ENCODE data around the gene FATE1.

Gene FATE1

GRCh38 chrX:151742311-151742710 is 26.5 kb downstream of the FATE1 start:
- DNase-seq (ENCODE audit: low read depth in 1 of 2, low spot score in 1 of 2), result no peak

GRCh38 chrX:151743651-151744470 is 28.0 kb downstream of the FATE1 start:
- no peak for DNase-seq (ENCODE audit: low read depth in 1 of 2, low spot score in 1 of 2)

GRCh38 chrX:151745651-151746050 is 29.8 kb downstream of the FATE1 start:
- no peak for DNase-seq (ENCODE audit: low read depth in 1 of 2, low spot score in 1 of 2)

GRCh38 chrX:151746502-151746901 is 30.7 kb downstream of the FATE1 start:
- DNase-seq (ENCODE audit: low read depth in 1 of 2, low spot score in 1 of 2), result no peak

- DNase-seq (ENCODE audit: low read depth in 1 of 2, low spot score in 1 of 2), result no peak
These were observed 34.7 kb downstream of the FATE1 start for GRCh38 chrX:151750511-151750910.

- DNase-seq (ENCODE audit: low read depth in 1 of 2, low spot score in 1 of 2), result no peak
These were observed 37.0 kb downstream of the FATE1 start for GRCh38 chrX:151752847-151753246.

GRCh38 chrX:151753313-151754046 is 37.6 kb downstream of the FATE1 start:
- DNase-seq (ENCODE audit: low read depth in 1 of 2, low spot score in 1 of 2), result no peak

GRCh38 chrX:151754047-151754429 is 38.2 kb downstream of the FATE1 start:
- DNase-seq (ENCODE audit: low read depth in 1 of 2, low spot score in 1 of 2), result no peak

- DNase-seq (ENCODE audit: low read depth in 1 of 2, low spot score in 1 of 2), result no peak
These were observed 38.9 kb downstream of the FATE1 start for GRCh38 chrX:151754641-151755215.

GRCh38 chrX:151759041-151759708 is 43.3 kb downstream of the FATE1 start:
- DNase-seq (ENCODE audit: low read depth in 1 of 2, low spot score in 1 of 2), result no peak

- no peak for DNase-seq (ENCODE audit: low read depth in 1 of 2, low spot score in 1 of 2)
These were observed 47.0 kb downstream of the FATE1 start for GRCh38 chrX:151762802-151763201.

- no peak for DNase-seq (ENCODE audit: low read depth in 1 of 2, low spot score in 1 of 2)
These were observed 47.9 kb downstream of the FATE1 start for GRCh38 chrX:151763711-151764110.

- no peak for DNase-seq (ENCODE audit: low read depth in 1 of 2, low spot score in 1 of 2)
These were observed 49.2 kb downstream of the FATE1 start for GRCh38 chrX:151765026-151765425.

- DNase-seq (ENCODE audit: low read depth in 1 of 2, low spot score in 1 of 2), result no peak
These were observed 55.9 kb downstream of the FATE1 start for GRCh38 chrX:151771726-151772125.

Measured in stimulated activated CD4-positive, alpha-beta T cell treated with anti-CD3 and anti-CD28 coated beads, Interleukin-15, amount 100 ng/mL, for 1 hour (primary cell).